Ishikawa (cell line): ENCODE data around the gene FAM222B.

Experiments
- CREB1 ChIP-seq: IDR thresholded peaks from 2 replicates; pipeline ENCODE4 v1.6.1; 2012; ENCODE audit warnings: low read depth
- MAX ChIP-seq: IDR thresholded peaks from 2 replicates; pipeline ENCODE4 v1.6.1; 2012
- YY1 ChIP-seq: IDR thresholded peaks from 2 replicates; pipeline ENCODE4 v1.6.1; 2012; ENCODE audit warnings: low read depth

- TF ChIP-seq CREB1 (no peak), YY1 (no peak), MAX (no peak)
Measured at GRCh38 chr17:28774206-28774605, 68.4 kb downstream of the FAM222B start.
